GM19372 (cell line): ENCODE results near the gene HCN1.
"Not testable (repeated sequence)": the region's sequence is repeated elsewhere in the genome, so short reads cannot be mapped to it uniquely, and the experiment has no call there.

Experiments
- ATAC-seq: cut with Tn5 transposase; IDR thresholded peaks from one replicate; pipeline ENCODE4 v1.9.1; 2021; ENCODE audit warnings: mild to moderate bottlenecking, low read depth, moderate library complexity; ENCODE audit not compliant: unreplicated experiment

HCN1 gene

DNA sequence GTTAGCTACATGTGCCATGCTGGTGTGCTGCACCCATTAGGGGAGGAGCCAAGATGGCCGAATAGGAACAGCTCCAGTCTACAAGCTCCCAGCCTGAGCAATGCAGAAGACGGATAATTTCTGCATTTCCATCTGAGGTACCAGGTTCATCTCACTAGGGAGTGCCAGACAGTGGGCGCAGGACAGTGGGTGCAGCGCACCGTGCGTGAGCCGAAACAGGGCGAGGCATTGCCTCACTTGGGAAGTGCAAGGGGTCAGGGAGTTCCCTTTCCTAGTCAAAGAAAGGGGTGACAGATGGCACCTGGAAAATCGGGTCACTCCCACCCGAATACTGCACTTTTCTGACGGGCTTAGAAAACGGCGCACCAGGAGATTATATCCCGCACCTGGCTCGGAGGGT is 251.3 kb downstream of the HCN1 start:
- ATAC-seq: not testable (repeated sequence)

DNA sequence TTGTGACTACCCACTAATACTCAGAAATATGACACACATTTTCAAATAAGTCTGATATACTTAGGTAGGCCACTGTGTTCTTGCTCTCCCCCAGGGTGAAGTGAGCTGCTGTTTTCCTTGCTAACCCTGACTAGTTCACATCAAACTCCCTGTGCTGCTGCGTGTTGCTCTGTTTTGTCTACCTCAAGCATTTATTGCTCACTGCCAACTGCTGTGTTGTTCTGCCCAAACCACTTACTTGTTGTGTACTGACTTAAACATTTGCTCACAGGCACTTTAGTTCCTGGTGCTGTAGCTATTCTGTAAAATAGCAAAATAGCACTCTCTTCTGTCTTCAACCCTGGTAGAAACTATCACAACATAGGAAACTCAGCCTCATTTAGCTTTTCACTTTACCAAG is 255.7 kb downstream of the HCN1 start:
- ATAC-seq: no peak

DNA sequence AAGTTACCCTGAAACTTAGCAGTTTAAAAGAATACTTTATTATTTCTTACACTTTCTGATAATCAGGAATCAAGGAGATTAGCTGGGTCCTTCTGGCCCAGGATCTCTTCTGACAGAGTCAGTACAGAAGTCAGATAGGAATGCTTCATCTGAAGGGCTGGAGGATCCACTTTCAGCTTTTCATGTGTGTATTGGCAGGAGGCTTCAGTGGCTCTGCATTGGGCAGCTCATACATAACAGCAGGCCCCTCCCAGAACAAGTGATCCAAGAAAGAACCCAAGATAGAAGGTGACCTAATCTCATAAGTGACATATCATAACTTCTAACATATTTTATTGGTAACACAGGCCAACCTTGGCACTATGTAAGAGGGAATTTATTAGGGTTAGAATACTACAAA is 258.4 kb downstream of the HCN1 start:
- no peak for ATAC-seq

DNA sequence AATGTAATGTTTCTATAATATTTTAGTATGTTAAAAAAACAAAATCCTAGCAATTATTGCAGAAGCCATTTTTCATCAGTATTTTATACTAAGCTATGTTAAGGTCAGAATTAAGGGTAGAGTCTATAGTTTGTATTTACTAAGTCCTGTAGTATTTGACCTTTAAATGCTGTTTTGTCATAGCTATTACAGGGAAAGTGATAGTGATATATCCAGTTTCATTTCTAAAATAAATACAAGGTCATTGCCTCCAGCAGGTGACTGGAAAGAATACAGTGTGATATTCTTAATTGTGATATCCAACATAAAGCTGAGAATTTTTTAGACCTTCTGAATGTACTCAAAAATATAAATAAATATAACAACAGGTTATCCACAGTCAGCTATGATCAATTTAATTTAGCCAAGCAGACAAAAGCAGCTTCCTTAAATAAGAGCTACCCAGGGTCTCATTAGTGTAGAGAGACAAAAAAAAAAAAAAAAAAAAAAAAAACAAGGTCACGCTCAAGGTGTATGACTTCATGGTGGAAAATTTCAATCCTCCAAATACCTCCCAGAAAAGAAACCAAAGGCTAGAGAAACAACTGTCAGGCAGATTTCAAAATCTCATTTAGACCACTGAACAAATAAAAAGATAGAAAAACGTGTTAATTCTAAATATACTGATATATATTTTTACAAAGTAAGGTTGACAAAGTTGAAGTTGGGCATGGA is 278.7 kb downstream of the HCN1 start:
- ATAC-seq: no peak

DNA sequence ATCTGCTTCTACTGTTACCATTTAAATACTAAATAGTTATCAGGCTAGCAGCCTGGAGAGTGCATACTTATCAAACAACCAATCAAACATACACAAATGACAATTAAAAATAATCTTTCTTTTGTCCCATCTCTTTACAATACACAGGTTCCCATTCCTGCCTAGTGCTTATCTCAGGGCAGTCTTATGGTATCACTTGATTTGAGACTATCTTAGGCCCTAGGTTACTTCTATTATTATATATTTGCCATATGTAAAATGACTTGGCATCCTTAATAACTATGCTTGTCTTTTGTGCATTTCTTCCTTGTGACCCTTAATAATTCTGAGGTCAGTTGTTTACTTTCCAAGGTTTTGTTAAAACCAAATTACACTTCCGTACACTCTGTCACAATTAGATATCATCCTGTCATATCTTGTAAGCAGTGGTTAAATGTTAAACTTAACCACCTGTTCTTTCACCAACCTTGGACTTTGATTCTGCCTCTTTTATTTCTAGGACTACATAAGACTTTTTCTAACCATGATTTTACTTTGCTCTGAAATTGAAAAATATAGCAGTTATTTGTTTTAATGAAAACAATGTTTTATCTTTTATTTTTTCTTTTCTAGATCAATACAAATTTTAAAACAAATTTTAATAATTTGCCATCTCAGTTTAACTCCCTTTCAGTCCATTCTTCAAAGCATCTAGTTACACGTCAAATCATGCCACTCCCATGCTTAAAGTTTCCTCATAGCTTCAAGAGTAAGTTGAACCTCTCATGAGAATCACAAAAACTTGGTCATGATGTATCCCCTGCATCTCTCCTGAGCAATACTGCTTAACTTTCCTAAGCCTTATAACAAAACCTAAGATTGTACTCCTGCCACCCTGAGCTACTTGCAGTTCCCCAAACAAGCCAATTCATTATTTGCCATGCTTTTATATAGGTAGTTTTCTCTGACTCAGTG is 281.3 kb downstream of the HCN1 start:
- ATAC-seq: no peak

DNA sequence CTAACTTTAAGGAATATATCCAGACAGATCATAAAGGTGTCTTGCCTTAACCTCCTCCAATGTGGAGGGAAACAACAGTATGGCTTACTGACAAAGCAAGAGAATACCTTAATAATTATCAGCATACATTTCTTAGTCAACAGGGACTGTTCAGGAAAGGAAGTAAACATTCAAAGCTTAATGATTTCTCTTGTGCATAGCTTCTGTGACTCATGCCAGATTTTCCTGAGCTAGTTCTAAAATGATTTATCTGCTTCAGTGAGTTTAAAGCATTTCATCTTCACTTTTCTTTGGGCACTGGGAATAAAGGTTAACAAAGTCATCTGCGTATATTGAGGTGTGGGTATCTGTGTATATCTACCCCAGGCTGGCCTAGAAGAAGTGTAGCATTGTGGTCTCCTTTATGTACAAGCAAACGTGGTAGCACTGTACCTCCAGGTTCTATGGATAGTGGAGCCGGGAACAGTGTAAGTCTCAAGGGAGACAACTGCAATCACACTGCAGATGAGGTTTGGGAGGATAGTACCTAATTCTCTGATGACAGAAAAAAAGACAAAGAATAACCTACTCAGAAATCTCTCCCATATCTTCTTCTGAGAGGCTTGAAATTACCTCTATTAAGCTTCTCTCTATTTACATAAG is 284.1 kb downstream of the HCN1 start:
- ATAC-seq: no peak

DNA sequence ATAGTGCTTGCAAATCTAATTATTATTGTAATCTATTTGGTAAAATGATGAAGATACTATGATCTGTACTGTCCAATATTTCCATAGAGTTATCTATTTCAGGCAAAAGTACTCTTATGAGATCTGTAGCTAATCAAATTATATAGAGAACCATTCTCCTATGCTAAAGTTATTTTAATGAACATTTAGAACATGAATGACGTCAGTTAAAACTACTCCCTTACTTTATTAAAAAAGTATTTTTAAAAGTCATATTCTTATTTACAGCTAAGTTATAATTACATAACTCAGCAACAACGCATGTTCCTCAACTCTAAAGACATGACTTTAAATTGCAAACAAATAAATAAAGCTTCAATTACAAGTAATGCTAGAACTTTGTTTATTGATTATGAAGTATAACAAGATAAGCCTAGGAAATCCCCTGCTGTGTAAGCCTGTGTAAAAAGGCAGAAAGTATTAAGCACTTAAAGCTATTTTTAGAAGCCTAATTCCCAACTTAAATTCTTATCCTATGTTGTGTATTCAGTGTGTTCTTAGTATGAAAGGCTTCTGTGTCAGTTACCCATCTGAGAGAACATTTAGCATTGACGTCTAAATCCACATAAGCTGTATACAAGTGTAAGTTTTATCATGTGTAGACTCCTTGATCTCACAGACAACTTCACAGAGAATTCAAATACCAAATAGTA is 285.7 kb downstream of the HCN1 start:
- no peak for ATAC-seq

DNA sequence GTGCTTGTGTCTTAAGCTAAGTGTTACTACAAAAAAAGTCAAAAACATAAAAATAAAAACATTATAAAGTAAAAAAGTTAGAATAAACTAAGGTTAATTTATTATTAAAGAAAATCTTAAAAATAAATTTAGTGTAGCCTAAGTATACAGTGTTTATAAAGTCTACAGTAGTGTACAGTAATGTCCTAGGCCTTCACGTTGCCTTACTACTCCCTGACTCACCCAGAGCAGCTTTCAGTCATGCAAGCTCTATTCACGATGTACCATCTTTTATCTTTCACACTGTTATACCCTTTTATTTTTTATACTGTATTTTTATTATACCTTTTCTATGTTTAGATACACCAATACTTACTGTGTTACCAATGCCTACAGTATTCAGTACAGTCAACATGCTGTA is 288.1 kb downstream of the HCN1 start:
- ATAC-seq: no peak

DNA sequence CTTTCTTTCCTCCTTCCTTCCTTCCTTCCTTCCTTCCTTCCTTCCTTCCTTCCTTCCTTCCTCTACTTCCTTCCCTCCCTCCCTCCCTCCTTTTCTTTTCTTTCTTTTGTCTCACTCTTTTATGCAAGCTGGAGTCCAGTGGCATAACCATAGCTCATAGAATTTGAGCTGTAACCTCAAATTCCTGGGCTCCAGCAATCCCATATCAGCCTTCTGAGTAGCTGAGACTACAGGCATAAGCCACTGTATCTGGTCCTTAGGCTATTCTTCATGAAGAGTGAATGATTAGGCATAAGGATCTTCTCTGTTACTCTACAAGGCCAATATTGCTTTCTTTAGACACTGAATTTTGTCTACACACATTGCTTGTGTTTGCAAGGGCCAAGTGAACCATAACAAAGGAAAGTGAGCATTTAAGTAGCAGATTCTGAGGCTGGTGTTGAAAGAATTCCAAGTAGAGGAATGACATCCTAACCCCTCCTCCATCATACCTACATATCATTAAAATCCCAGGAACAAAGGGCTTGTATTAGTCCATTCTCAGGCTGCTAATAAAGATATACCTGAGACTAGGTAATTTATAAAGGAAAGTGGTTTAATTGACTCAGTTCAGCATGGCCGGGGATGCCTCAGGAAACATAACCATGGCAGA is 293.2 kb downstream of the HCN1 start:
- ATAC-seq: no peak

DNA sequence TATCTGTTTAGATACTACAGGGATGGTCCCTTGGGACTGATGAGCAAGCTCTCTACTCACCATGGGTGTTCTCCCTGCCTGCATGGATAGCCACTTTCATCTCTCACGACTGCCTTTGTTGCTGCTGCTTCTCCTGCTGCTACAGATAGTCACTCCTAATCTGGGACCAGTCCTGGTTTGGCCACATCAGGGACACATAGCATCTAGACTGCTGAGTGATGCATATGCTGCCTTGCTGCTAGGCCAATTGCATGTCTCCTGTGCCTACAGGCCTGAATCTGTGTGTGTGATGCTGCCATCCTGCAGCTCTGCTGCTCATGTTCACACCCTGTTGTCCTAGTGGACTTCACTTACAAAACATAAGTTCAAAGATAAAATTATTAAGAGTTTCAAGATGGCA is 297.1 kb downstream of the HCN1 start:
- no peak for ATAC-seq

DNA sequence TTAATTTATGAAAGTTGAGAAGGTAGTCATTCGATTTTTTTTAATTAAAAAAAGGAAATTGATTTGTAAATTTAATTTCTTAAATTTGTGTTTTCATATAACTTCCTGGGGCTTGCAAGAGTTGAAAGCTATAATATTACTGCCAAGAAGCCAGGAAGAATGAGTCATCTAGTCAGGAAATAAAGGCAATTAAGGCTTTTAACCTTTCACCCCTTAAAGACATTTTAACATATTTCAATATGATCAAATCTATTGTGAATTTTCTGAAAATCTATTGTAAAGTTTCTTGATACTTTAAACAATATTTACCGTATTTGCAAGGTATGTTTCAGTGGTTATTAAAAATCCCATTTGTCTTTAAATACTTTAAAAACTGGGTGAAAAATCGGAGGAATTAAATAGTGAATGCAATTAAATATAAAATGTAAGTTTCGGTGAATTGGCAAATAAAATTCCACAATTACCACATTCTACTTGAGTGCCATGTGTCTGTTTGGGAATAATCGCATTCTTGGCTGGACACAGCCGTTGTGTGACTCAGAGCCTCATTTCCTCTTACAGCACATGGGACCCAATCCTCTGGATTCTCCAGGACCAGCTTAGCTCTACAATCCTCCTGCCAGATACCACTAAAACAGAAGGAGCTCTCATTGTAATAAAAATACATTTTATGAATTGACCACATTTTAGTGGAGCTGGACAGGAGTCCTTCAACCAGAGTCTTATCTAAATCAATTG is 310.7 kb downstream of the HCN1 start:
- no peak for ATAC-seq

DNA sequence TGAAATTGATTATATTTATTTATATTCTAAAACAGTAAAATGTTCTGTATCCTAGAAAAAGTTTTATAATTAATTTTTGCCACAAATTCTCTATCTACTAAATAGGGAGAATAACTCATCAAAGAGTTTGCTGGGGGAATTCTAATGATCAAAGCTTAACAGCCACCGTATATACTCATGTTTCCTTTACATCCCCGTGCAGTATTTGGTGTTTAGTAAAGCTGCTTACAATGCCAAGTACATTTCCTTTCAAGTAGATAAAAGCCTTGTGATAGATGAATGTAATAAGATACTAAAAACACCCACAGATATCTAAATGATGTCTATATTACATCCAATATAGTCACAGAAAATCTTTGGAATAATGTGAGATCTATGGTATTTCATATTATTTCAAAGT is 312.2 kb downstream of the HCN1 start:
- ATAC-seq: no peak

DNA sequence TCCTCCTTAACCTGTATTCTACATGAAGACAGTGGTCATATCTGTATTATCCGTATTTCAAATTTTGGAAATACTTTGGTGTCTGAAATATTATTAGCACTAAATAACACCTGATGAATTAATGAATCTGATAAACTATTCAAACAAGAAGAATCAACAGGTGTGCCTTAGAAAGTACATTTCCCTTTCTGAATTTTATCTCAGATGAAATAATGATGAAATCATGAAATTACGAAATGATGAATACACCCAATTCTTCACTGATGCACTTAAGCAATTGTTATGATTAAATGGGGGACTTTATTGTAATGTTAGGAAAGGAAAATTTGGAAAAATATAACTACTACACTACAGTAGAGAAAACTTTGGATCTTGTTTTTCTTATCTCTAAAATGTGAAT is 313.6 kb downstream of the HCN1 start:
- ATAC-seq: no peak

DNA sequence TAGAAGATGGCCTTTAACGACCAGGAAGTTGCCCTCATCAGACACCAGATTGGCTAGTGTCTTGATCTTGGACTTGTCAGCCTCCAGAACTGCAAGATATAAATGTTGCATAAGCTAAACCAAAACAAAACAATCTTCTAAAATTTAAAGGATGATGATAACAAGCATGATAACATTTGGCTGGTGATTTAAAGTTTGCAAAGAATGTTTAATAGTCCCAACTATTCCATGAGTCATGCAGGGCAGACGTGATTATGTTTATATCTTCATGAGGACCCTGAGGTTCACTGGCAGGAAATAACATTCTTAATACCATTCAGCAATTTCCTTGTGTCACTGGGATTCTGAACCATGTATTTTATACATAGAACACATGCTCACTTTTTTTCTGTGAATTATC is 319.8 kb downstream of the HCN1 start:
- ATAC-seq: no peak

DNA sequence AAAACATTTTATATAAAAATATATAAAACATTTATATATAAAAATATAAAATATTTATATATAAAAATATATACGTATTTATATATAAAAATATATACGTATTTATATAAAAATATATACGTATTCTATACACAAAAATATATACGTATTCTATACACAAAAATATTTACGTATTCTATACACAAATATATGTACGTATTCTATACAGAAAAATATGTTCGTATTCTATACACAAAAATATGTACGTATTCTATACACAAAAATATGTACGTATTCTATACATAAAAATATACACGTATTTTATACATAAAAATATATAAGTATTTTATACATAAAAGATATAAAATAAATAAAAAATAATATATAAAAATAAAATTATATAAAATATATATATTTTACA is 323.6 kb downstream of the HCN1 start:
- ATAC-seq: no peak

DNA sequence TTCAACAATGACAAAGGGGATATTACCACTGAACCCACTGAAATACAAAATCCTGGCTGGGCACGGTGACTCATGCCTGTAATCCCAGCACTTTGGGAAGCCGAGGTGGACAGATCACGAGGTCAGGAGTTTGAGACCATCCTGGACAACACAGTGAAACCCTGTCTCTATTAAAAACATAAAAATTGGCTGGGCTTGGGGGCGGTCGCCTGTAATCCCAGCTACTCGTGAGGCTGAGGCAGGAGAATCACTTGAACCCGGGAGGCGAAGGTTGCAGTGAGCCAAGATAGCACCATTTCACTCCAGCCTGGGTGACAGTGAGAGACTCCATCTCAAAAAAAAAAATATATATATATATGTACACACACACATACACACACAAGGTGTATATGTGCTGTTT is 324.8 kb downstream of the HCN1 start:
- ATAC-seq: not testable (repeated sequence)

DNA sequence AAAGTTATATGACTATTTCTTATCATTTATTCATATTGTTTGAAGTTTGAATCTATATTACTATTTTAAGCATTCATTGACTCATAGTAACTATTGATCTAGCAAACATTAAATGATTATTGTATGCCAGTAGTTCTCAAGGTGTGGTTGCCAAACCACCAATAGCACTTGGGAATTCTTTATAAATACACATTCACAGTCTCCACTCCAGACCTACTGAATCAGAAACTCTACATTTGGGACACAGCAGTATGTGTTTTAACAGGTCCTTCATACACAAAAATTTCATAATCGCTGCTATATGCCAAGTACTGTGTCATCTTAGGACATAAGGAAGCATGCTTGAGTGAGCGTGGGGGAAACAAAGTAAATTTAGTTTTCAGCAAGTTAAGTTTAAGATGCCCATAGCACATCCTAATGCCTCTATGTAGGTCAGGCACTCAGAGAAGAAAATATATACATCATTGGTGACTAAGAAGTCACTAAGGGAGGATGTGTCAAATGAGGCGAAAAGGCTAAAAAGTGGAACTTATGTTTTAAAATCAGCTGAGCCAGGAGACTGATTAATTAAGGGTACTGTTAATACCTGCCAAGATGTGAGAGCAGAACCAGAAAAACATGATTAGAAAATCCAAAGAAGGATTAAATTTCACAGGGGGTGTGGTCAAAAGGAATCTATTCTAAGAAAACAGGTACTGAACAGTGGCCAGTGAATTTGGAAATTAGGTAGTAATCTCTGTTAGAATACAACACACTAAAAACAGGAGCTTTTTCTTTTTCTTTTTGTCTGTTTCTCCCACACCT is 340.8 kb downstream of the HCN1 start:
- ATAC-seq: no peak

DNA sequence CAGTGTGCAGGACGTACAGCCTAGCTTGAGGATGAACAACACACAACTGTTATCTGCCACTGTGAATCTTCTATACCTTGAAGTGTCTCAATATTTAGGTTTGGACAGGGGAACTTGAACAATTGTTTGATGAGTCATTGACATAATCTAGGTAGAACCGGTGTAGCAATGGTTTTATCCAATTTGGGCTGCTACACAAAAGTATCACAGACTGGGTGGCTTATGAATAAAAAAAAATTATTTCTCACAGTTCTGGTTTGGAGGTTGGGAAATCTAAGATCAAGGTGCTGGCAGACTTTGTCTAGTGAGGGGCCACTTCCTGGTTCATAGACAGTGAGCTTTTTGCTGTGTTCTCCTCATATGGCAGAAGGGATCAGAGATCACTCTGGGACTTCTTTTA is 359.7 kb downstream of the HCN1 start:
- no peak for ATAC-seq

DNA sequence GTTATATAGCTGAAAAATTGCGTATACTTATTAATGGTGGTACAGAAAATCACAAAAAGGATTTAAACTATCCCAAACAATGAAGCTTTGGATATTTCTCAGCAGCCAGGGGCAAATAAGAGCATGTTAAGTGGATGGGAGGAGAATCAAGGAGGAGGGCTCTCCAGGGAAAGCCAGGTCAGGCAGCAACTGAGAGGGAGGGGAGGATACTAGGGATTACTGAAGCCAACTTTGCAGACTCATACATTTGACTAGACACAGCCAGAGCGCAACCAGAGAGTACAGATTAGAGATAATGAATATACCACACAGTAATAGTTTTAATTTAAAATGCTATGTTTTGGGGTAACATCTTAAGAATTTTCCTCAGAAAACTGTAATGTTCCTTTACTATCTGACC is 360.2 kb downstream of the HCN1 start:
- no peak for ATAC-seq
